Right cardiac atrium (tissue), 5 donors: ENCODE data around the gene ABCG2. TPM values are rescaled to one million over a fixed set of nuclear protein-coding genes. Genes with fewer than 3 reads are reported as not detected.

Experiments
- ATAC-seq, 2 donors: fragments of 200-7000 bp; cut with Tn5 transposase; one replicate each; pipeline versions ENCODE4 v1.8.0 to v1.9.1; 2020; ENCODE audit warnings: moderate library complexity in 2 of 2, mild to moderate bottlenecking in 1 of 2
- DNase-seq, 3 donors: peaks; one replicate each; pipeline ENCODE4 v3.0.0-alpha.2; 2020
- H3K27ac ChIP-seq: one replicate; pipeline ENCODE4 v1.5.1; 2013; ENCODE audit warnings: mild to moderate bottlenecking, low read length, control low read depth, moderate library complexity
- H3K27me3 ChIP-seq: one replicate; pipeline ENCODE4 v1.6.1; 2013; ENCODE audit not compliant: control insufficient read depth, insufficient read depth
- H3K4me1 ChIP-seq: one replicate; pipeline ENCODE4 v1.6.1; 2013; ENCODE audit warnings: low read length; ENCODE audit not compliant: control insufficient read depth, insufficient read depth
- H3K4me3 ChIP-seq: one replicate; pipeline ENCODE4 v1.5.1; 2013; ENCODE audit warnings: low read length, control low read depth
- H3K9me3 ChIP-seq: one replicate; pipeline ENCODE4 v1.6.1; 2013; ENCODE audit warnings: low read length; ENCODE audit not compliant: control insufficient read depth
- WGBS: extraction: QIAGEN DNeasy Blood & Tissue Kit; methylation state at CpG from one replicate; pipeline ENCODE4 v1.1.7; 2013; 5-methylcytosine and 5-hydroxymethylcytosine counted together
- intact Hi-C, 4 donors: fragments of 100-400 bp; cut with DNase I; formaldehyde crosslinking; loops; one replicate each; pipeline versions ENCODE4 v1.11.0 to v1.14.0; 2022 to 2023
- polyA plus RNA-seq: library from polyadenylated mRNA; stranded (reverse); fragments of 200-250 nt; gene quantifications from one replicate; pipeline ENCODE4 v1.2.3, GENCODE V29; 2013
- total RNA-seq, 4 donors: library from RNA; stranded (reverse); fragmentation: NEBNext Ultra II Directional; extraction: Animal tissue kit (Norgen Biotek cat#: 25700); gene quantifications; one replicate each; pipeline ENCODE4 v1.2.1, GENCODE V29; 2021
- donor health status: healthy with polysubstance abuse.
- donor health status: DM: no; HTN: yes; CAD: no.
- donor health status: DM: no; HTN: no; CAD: no.
- donor health status: DM: no; HTN: yes; CAD: no; lungs with severe emphysema.
- donor health status: DM: yes; HTN: yes; CAD: no.

The ABCG2 gene
- total and polyA plus RNA-seq, 5 donors: 0.97 to 4.0 (median 1.9) TPM

GRCh38 chr4:88043001-88043400, 115.4 kb downstream of the ABCG2 start:
- peak in 1 of 2 donors; percentile 26 for ATAC-seq

GRCh38 chr4:88041626-88042025, 116.8 kb downstream of the ABCG2 start:
- Histone ChIP-seq H3K27ac (no peak overlapping the region), H3K27me3 (no peaks in the 10 kb centered on the region), H3K9me3 (no peaks in the 10 kb centered on the region), H3K4me1 (peaks cover 5% of the 10 kb centered on the region), H3K4me3 (no peak overlapping the region)
- DNase-seq (no peak), ATAC-seq (no peak)
- intact Hi-C loops: no loop called here
- 62% methylated on average over 2 of the region's 2 CpGs for WGBS

More at GRCh38 chr4:88043001-88043400, 115.4 kb downstream of the ABCG2 start:
- 46% methylated on average over 1 of the region's 1 CpG for WGBS
- Histone ChIP-seq H3K27ac (no peak overlapping the region), H3K9me3 (no peaks in the 10 kb centered on the region), H3K4me3 (no peak overlapping the region), H3K27me3 (no peaks in the 10 kb centered on the region), H3K4me1 (peaks cover 5% of the 10 kb centered on the region)
- intact Hi-C loops: no loop called here
- DNase-seq: no peak

GRCh38 chr4:88040707-88041106, 117.7 kb downstream of the ABCG2 start:
- intact Hi-C loops: no loop called here
- DNase-seq: no peak
- 89% methylated on average over 3 of the region's 3 CpGs for WGBS

More at GRCh38 chr4:88040707-88041106, 117.7 kb downstream of the ABCG2 start:
- no peaks in the 10 kb centered on the region for H3K9me3 ChIP-seq
- peaks cover 5% of the 10 kb centered on the region for H3K4me1 ChIP-seq
- H3K27ac ChIP-seq: no peak overlapping the region
- H3K27me3 ChIP-seq: no peaks in the 10 kb centered on the region
- H3K4me3 ChIP-seq: no peak overlapping the region
- ATAC-seq: no peak

Other genes starting within 250 kb of the ABCG2 start
- 10 to 100 TPM in 2 of 4 donors, 1 to 10 TPM in 2; 3.1 to 38.8 (median 19.2) TPM for gene SPP1, start 182.9 kb downstream of the ABCG2 start, total RNA-seq
- gene SPP1, start 182.9 kb downstream of the ABCG2 start, polyA plus RNA-seq: 20.9 TPM
- 10 to 100 TPM; 17.5 to 22.6 (median 20.9) TPM for gene PKD2, start 151.0 kb downstream of the ABCG2 start, total RNA-seq
- 10.3 TPM for gene PKD2, start 151.0 kb downstream of the ABCG2 start, polyA plus RNA-seq
- 100 to 1,000 TPM in 1 of 4 donors, 10 to 100 TPM in 3; 74.6 to 109 (median 91.3) TPM for gene PPM1K, start 125.9 kb upstream of the ABCG2 start, total RNA-seq
- 48.3 TPM for gene PPM1K, start 125.9 kb upstream of the ABCG2 start, polyA plus RNA-seq
- gene HERC6, start 220.2 kb upstream of the ABCG2 start, total RNA-seq: 10 to 100 TPM in 1 of 4 donors, 1 to 10 TPM in 3; 7.7 to 10.9 (median 9.8) TPM
- gene HERC6, start 220.2 kb upstream of the ABCG2 start, polyA plus RNA-seq: 5.1 TPM